ENCODE measurements around the gene KIF22. TPM values are rescaled to one million over a fixed set of nuclear protein-coding genes. Genes with fewer than 3 reads are reported as not detected.

Gene KIF22
- total and polyA plus RNA-seq, 9 of the 15 experiments (the other 6 are each of a cell fraction or from before 2014, with no cell fraction given) = 8.7 to 232 (median 131) TPM

- TF ChIP-seq MYNN (IDR thresholded peaks at IDR 0.05) = no peak
- TF ChIP-seq MYNN (CRISPR knock-in tag; IDR thresholded peaks at IDR 0.05) = no peak
- TF ChIP-seq RB1 (IDR thresholded peaks at IDR 0.05; ENCODE audit: low read depth) = 0 out of 2 replicates have a peak, but pooled peaks have one; percentile 11
- no peak for TF ChIP-seq FIP1L1 (IDR thresholded peaks at IDR 0.05; ENCODE audit: low read depth, low read length, poor library complexity, severe bottlenecking)
- TF ChIP-seq CGGBP1 (CRISPR knock-in tag; IDR thresholded peaks at IDR 0.05) = no peak; the same call in 1 of the 2 replicates
- peak; percentile 69 for TF ChIP-seq PRDM10 (IDR thresholded peaks at IDR 0.05; ENCODE audit: partially characterized antibody)
- peak; percentile 15 to 82; a peak in 2 of 4 replicates for TF ChIP-seq UBTF (IDR thresholded peaks at IDR 0.05; ENCODE audit: borderline replicate concordance in 1 of 2, low read depth in 2 of 2, low read length in 2 of 2)
- no peak for TF ChIP-seq ZNF780A (CRISPR knock-in tag; IDR thresholded peaks at IDR 0.05)
These were observed 21.5 kb downstream of the KIF22 start, which contains the start of gene PRRT2 (continued) for GRCh38 chr16:29811896-29812665.

All from K562 (cell line).